GM18868 (cell line): ENCODE results near the gene VANGL2.

Experiments
- ATAC-seq: cut with Tn5 transposase; IDR thresholded peaks from one replicate; pipeline ENCODE4 v1.9.1; 2021; ENCODE audit warnings: mild to moderate bottlenecking, moderate library complexity; ENCODE audit not compliant: unreplicated experiment

The VANGL2 gene

DNA sequence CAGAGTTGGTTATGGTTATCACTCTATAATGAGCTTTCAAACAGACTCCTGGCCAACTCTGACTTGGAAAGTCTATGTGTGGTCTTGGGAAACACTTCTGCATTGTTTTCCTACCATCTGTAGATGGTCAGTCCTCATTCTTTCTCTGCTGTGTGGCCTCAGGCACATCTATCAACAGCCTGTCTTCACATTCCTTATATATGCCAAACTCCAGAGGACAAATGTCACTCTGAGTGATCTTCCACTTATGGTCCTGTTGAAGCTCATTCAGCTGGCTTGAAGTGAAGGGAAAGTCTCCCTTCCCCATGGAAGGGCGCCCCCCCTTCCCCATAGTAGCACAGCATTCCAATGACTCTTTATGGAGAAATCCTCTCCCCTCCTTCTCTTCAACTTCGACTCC lies 58.7 kb downstream of the VANGL2 start:
- ATAC-seq: no peak

DNA sequence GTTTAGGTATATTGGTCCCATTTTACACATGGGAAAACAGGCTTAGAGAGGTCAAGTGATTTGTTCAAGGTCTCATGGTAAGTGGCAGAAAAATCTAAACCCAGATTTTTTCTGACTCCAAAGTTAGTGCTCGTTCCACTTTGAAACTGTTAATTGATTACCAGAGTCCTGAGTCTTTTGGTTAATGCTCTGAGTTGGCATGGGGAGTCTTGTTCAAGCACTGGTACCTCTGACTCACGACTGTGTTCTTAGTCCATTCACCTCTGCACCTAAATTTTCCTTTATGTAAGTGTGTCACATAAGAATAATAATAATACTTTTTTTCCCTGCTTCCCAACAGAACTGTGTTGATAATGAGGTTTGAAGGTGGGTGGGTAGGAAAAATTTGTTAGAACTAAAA lies 59.3 kb downstream of the VANGL2 start:
- ATAC-seq: no peak

DNA sequence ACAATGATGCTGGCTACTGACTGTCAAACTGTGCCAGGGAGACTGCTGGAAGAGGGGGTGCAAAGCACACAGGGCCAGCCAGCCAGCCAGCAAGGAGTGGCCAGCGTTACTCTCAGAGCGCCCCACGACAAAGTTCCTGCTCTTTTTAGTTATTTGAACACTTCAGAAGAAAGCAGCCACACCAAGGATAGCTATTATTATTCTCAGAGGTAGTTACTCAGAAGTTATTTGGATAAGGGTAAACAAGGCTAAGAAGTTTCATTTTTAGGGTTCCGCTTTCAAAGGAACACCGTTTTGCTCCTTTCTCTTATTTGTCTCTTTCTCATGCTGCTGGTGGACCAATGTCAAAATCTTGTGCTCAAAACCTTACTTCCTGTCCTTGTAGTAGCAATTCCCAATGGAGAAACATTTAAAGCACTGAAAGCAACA lies 59.9 kb downstream of the VANGL2 start:
- peak; percentile 40 for ATAC-seq

DNA sequence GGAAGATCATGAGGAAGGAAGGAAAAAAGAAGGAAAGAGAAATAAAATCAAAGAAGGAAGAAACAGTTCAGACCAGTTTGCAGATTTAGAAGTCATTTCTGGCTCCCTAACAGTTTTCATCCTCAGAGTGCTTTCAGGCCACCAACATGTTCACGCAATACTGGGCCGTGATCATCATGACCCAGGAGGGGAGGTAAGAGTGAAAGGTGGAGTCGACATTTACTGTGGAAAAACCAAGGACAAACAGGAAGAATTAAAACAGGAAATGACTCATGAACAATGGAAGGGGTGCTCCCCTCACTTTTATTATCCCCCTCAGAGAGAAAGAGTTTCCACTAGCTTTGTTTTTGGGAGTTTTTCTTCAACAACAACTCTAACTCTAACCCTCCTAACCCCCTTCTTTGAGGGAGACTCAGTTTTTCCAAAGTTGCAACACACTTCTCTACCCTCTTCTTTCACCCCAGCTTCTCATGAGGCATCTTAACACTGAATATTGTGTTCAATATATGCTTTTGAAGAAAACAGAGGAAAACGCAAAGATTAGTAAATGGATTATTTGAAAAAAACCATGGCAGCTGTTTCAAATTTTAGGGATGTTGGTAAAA lies 60.4 kb downstream of the VANGL2 start:
- ATAC-seq: no peak

DNA sequence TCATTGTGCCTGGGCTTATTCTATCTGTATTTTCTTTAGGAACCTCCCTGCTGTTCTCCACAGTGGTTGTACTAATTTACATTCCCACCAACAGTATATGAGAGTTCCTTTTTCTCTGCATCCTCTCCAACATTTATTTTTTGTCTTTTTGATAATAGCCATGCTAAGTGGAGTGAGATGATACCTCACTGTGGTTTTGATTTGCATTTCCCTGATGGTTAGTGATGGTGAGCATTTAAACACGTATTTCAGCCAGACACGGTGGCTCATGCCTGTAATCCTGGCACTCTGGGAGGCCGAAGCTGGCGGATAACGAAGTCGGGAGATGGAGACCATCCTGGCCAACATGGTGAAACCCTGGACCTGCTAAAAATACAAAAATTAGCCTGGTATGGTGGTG lies 64.8 kb downstream of the VANGL2 start:
- ATAC-seq: no peak

DNA sequence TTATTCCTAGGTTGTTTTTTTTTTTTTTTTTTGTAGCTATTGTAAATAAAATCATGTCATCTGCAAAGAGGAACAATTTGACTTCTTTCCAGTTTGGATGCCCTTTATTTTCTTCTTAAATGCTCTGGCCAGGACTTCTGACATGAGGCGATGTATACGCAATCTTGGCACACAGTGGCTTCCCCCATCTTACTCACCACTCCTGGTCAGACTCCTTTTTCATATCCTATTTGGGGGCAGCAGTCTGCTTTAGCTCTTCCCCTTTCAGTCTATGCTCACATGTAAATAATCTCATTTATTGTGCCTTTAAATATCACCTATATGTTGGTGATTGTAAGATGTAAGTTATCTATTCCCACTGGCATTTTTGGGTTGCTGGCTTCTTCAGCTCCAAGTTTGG lies 66.6 kb downstream of the VANGL2 start:
- ATAC-seq: peak; percentile 56

DNA sequence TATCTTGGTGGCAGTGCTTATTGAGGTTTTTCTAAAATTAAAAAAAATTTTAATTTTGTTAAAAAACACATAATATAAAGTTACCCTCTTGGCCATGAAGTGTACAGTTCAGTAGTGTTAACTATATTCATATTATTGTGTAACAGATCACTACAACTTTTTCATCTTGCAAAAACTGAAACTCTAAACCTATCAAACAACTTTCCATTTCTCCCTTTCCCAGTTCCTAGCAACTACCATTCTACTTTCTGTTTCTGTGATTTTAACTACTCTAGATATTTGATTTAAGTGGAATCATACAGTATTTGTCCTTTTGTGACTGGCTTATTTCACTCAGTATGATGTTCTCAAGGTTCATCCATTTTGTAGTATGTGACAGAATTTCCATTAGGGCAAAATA lies 67.2 kb downstream of the VANGL2 start:
- ATAC-seq: no peak

DNA sequence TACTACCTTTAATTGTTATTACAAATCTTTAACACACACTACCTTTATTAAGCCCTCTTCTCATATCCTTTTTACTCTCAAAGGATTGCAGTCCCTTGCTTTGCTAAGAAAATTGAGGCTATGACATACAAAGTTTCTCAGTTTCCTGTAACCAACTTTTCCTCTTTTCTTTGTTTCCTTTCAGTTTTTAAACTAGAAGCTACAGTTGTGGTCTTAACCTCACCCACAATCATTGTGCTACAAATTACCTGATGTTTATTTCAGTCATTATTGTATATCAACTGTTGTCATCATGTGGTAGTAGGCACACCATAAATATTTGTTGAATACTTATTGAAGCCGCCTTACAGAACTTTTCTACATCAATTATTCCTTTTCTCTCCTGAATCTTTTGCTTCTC lies 70.9 kb downstream of the VANGL2 start:
- ATAC-seq: no peak

DNA sequence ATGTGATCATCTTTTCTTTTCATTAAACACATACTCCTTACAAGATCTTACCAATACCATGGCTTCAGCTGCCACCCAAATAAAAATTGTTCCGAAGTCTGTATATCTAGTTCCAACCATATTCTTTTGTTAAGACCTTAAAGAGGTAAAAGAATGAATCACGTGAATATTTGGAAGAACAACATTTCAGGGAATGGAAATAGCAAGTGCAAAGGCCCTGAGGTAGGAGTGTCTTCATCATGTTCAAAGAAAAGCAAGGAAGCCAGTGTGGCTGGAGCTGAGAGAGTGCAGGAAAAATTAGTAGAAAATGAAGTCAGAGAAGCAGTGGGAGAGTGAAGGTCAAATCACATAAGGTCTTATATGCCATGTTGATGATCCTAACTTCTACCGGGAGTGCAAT lies 71.7 kb downstream of the VANGL2 start:
- no peak for ATAC-seq

DNA sequence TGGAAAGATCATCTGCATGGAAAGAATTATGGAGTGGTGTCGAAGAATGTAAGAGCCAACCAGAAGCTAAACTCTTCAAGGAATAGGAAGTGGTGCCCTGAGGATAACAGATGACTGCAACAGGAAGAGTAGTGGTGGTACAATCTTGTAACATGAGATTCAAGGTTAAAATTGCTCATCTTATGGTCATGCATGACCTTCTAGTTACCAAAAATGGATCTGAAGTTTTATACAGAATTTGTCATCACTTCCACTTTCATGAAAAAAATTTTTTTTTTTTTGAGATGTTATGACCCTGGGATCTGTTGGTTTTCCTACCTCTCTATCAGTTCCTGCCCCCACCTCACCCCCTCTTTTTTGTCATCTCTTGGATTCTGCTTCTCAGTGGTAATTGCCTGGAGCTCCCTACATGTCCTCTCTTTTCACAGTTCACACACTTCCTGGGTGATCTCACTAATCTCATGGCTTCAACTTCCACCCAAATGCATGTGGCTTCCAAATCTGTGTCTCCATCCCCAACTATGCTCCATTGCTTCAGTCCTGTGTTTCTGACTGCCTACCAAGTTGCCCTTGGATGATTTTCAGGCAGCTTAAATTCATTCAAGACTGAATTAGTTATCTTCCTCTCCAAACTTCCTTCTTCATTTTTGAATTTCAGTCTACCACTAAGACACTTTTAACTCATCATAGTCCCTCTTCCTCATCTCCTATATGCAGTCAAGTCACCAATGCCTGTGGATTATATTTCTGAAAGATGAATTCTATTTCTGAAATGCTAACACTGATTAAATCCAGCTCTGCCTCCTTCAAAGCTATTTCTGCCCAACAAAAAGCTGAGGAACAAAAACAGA lies 74.3 kb downstream of the VANGL2 start:
- peak; percentile 92 for ATAC-seq
